NCI-H2029 treated with DMSO at 0.1 percent for 48 hours (cell line): ENCODE measurements around the gene ZNF680.
A peak's percentile ranks its signal among the peaks of the same experiment; 100 is the strongest.
"Not testable (repeated sequence)": the region's sequence is repeated elsewhere in the genome, so short reads cannot be mapped to it uniquely, and the experiment has no call there.

Source experiments
- DNase-seq: peaks from one replicate; lab custom pipeline; 2025; lab: John Stamatoyannopoulos, UW

ZNF680 gene

DNA sequence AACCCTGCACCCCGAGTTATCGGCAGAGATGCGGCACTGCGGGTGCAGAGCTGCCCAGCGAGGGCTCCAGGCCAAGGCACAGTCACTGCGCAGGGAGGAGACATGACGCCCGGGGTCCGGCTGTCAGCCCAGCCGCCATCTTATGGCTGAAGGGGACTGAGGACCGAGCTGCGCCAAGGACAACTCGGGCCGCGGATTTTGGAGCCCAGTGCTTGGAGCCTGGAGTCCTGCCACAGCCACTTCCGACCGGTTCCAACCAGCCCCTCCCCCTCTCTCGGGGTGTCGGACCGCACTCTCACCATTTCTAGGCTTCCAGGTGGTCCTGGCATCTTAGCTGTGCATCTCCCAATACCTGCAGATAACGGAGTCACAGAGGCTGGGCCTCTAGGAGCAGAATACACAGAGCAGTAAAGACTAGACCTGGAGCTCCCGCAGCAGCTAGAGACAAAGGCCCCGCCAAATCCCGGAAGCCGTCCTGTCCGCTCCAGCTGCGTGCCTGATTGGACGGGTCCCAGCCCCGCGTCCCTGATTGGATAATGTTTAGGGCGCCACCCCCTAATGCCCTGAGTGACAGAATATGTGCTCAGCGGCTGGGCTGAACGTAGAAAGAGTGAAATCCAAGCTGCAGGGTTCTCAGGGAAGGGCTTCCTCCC is at the start of gene ZNF680:
Gene ZNF680 (minus strand): TSS at position 446 of the 653 bp plus-strand sequence. CDS start 117 bp downstream, at position 329.
- DNase-seq: peak; percentile 88

- DNase-seq: no peak
These were observed 49.6 kb upstream of the ZNF680 start for GRCh38 chr7:64612452-64612851.

DNA sequence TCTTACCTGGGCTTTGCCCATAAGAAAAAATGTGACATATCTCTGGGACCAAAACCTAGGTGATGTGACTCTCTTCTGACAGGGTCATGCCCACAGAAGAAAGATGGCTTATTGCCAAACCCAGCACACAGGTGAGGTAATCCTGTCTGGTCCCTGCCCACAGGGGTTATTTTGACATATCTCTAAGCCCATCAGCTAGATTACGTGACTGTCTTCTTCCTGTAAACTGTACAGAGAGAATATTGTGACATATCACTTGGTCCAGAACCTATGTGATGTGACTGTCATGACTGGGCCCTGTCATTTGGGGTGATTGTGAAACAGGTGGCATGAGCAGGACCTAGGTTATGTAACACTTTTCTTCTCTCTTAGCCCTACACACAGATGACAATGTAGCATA is 48.8 kb upstream of the ZNF680 start:
- DNase-seq: no peak

DNA sequence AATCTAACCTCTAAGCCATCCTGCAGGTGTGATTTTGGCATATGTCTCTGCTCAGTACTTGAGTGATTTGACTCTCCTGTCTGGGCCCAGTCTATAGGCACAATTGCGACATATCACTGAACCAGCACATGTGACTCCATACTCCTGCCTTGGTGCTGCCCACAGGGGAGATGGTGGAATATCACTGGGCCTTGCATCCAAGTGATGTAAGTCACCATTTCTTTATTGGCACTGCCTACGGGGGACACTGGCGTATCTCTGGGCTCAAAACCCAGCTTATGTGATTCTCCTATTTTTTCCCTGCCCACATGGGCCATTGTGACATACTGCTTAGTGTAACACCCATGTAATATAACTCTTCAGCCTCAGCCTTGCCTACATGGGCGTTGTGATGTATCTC is 48.1 kb upstream of the ZNF680 start:
- no peak for DNase-seq

DNA sequence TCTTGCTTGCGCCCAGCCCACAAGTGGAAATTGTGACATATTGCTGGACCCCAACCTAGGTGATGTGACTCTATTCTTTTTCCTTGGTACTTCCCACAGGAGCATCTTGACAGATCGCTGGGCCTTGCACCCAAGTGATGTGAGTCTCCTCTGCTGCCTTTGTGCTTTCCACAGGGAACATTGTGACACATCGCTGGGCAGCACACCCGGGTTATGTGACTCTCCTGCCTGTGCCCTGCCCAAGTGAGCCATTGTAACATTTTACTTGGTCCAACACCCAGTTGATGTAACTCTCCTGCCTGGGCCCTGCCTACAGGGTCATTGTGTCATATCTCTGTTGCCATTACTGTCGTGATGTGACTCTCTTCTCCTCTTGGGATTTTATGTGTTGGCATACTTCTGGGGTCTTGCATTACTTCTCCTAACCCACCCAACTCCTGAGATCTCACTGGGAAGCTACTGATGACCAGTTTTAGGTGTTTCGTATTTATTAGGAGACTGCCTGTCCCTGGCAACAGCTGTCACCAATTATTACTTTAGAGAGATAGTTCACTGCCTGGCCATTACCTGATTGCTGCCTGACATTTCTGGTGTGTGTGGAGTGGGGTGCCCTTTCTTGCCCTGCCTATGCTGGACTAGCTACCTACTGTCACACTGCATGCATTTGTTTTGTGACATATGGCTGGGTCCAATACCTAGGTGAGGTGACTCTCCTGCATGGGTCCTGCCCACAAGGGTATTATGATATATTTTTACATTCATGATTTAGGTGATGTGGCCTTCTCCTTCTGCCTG is 45.4 kb upstream of the ZNF680 start:
- DNase-seq: no peak

- no peak for DNase-seq
These were observed 43.5 kb upstream of the ZNF680 start for GRCh38 chr7:64606385-64606784.

GRCh38 chr7:64603271-64603670 is 40.4 kb upstream of the ZNF680 start:
- no peak for DNase-seq

DNA sequence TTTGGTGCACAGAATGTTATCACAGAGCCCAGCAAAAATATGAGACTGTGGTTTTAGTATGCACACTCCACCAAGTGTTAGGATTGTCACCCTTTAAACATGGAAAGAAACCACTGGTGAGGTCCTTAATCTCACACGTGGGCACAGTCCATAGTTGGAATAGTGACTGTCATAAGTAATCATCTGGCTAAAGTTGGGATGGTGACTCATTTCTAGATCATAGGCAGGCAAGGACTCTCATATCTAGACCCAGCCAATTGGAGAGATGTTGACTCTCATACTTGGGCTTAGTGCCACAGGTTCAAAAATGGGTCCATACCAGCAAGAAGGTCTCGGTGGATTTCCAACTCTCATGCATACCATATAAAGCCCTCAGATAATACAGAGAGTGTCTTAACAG is 39.6 kb upstream of the ZNF680 start:
- no peak for DNase-seq

- no peak for DNase-seq
These were observed 39.2 kb upstream of the ZNF680 start for GRCh38 chr7:64602086-64602485.

DNA sequence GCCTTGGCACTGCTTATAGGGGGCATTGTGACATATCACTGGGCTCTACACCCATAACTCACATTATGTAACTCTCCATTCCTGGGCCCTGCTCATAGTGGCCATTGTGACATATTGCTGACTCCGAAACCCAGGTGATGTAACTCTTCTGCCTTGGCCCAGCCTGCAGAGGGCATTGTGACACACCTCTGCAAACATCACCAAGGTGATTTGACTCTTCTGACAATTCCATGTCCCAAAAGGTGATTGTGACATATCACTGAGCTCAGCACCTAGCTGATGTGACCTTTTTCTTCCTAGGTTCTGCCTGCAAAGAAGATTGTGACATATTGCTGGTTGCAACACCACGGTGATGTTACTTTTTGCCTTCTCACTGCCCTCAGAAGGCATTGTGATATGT is 36.5 kb upstream of the ZNF680 start:
- DNase-seq: no peak

GRCh38 chr7:64590971-64591370 is 28.1 kb upstream of the ZNF680 start:
- no peak for DNase-seq

GRCh38 chr7:64581926-64582894 is 19.3 kb upstream of the ZNF680 start:
- no peak for DNase-seq

DNA sequence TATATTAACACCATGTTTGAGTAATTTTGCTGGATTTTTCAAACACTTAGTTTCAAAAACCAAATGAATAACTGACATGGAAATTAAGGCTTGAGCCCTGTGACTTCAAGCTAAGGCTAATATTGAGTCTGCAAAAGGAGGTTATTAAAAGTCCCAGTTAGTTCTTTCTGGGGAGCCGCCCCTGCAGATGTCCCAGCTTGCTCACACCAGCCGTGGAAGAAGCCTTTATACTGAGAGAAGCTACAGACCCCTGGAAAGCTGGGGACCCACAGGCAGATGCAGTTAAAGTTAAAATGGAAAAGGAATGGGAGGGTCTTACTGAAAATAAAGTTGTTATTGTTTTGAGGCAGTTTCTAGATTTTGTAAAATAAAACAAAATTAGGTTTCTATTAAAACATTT is 18.5 kb upstream of the ZNF680 start:
- no peak for DNase-seq

DNA sequence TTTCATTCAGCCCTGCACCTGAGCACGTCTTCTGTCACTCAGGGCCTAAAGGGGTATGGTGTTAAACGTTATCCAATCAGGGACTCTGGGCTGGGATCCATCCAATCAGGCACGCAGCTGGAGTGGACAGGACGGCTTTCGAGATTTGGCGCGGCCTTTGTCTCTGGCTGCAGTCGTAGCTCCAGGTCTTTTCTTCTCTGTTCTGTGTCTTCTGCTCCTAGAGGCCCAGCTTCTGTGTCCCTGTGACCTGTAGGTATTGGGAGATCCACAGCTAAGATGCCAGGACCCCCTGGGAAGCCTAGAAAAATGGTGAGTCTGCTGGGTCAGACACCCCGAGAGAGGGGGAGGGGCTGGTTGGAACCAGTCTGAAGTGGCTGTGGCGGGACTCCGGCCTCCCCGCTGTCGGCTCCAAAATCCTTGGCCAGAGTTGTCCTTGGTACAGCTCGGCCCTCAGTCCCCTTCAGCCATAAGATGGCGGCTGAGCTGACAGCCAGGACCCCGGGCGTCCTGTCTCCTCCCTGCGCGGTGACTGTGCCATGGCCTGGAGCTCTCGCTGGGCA is 11.7 kb upstream of the ZNF680 start:
- peak; percentile 62 for DNase-seq

- DNase-seq: not testable (repeated sequence)
These were observed 7.4 kb upstream of the ZNF680 start for GRCh38 chr7:64570284-64570605.

DNA sequence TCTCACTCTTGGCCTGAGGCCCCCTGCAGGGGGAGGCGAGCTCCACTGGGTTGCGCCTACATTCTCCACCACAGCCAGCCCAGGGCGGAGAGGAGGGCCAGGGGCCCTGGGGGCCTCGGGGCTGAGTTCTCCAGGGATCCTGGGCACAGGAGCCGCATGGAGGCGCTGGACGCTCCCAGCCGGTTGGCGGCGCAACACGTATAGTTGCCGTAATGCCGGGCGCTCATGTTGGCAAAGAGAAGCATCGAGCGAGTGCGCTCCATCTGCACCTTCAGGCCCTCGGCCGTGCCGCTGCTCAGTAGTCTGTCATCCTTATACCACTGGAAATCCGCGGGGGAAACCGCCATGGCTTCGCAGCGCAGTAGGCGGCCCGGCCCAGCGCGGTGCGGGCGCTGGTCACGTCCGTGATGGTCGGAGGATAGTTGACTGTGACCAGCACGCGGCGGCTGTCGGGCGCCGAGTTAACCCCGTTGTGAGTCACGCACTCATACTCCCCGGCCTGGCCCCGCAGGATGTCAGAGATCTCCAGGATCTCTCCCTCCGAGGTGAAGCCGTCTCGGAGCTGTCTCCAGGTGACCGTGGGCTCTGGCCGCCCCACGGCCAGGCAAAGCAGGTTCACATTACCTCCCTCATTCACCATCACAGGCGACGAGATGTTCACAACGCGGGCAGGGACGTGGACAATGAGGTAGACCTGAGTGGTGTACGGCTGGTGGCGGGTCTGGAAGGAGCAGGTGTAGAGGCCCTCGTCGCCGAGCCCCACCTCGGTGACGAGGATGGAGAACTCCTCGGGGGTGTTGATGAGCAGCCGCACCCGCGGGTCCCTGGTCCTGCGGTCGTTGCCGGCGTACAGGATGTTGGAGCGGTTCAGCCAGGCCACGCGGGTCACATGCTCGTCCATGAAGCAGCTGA is 6.8 kb upstream of the ZNF680 start:
- not testable (repeated sequence) for DNase-seq

- DNase-seq: no peak
These were observed 630 bp downstream of the ZNF680 start for GRCh38 chr7:64562256-64562625.

- no peak for DNase-seq
These were observed 3.7 kb downstream of the ZNF680 start for GRCh38 chr7:64559206-64559605.

- no peak for DNase-seq
These were observed 4.1 kb downstream of the ZNF680 start for GRCh38 chr7:64558781-64559180.

DNA sequence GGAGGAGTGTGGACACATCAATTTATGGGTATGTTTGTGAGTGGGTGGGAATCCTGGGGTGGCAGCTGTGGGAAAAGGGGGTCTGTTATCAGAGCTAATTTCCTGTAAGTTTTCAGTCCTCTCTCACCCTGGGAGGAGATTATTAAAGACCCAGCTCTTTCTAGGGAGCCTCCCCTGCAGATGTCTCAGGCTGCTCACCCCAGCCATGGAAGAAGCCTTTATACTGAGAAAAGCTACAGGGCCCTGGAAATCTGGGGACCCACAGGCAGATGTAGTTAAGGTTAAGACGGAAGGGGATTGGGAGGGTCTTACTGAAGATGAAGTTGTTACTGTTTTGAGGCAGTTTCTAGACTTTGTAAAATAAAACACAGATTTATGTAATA is 4.6 kb downstream of the ZNF680 start:
- no peak for DNase-seq

- DNase-seq: no peak
These were observed 5.1 kb downstream of the ZNF680 start for GRCh38 chr7:64557601-64558322.
